GM12801 (cell line): ENCODE results near the gene GSN.

Experiments used
- TF ChIP-seq, protein P1 (sequence below): IDR thresholded peaks from one replicate; pipeline ENCODE4 v1.5.1; 2011; ENCODE audit warnings: control low read depth; ENCODE audit not compliant: insufficient read length; ENCODE audit errors: extremely low read depth

Gene GSN

DNA sequence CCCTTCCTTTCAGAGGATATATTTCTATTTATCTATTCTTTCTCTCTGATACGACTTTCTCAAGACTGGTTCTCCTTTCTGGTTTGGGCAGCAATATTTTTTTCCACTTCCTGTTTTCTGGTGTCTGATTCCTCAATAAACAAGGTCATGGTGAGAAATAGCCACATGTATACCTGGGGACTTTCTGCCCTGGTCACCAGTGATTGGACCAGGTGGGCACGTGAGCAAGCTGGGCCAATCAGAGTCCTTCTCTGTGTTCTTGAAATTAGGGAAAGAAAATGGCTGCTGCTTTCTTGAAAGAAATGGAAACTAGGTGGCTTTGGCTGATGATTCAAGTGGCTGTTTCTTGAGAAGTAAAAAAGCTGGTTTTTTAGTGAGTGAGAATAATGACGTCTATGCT lies 18.4 kb upstream of the GSN start:
- TF ChIP-seq, protein P1, sequence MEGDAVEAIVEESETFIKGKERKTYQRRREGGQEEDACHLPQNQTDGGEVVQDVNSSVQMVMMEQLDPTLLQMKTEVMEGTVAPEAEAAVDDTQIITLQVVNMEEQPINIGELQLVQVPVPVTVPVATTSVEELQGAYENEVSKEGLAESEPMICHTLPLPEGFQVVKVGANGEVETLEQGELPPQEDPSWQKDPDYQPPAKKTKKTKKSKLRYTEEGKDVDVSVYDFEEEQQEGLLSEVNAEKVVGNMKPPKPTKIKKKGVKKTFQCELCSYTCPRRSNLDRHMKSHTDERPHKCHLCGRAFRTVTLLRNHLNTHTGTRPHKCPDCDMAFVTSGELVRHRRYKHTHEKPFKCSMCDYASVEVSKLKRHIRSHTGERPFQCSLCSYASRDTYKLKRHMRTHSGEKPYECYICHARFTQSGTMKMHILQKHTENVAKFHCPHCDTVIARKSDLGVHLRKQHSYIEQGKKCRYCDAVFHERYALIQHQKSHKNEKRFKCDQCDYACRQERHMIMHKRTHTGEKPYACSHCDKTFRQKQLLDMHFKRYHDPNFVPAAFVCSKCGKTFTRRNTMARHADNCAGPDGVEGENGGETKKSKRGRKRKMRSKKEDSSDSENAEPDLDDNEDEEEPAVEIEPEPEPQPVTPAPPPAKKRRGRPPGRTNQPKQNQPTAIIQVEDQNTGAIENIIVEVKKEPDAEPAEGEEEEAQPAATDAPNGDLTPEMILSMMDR = no peak

- TF ChIP-seq, protein P1 = no peak
Observed at GRCh38 chr9:121252104-121252851, 15.7 kb upstream of the GSN start.

DNA sequence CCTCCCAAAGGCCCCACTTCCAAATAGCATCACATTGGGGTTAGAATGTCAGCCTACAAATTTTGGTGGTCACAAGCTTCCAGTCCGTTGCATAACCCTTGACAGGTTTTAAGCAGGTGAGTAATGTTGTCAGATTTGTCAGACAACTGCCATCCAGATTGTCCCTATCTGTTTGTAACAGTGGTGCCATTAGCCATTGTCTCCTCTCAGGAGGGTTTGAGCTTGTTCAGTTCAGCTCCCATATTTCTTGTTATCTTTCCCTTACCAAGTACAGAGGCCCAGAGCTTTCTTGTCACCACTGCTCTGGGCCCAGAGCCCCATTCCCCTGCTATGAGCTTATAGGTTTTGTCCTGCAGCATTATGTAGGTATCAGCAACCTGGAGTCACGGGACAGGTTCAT lies 14.8 kb upstream of the GSN start:
- TF ChIP-seq, protein P1 = no peak

DNA sequence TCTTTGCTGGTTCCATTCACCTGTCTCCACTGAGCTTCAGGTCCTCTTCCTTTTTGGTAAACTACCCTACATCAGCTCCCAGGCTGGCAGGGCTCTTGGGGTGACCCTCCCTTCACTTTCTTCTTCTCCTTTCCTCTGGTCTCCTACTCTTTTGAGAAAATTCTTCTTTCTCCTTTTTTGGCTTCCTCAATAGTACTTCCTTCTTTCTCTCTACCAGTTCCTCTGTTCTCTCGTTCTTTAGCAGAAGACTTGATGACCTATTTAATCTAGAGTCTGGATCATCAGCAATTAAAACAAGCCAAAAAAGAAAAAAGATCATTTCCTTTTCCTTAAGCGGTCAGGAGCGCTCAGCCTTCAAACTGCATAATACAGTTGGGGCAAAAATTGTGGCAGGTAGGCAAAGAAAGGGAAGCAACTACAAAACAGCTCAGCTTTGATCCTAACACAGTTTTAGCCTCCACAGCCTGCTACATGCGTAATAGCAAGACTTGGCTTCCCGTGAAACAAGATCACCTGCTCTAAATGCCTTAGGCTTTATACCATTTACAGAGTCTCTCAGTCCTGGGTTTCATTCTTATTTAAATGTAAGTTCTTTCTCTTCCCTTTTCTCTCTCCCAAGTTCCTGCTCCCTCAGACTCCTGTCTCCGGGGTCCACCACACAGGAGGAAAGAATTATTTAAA lies 14.0 kb upstream of the GSN start:
- TF ChIP-seq, protein P1 = no peak

GRCh38 chr9:121259498-121259897 lies 8.5 kb upstream of the GSN start:
- TF ChIP-seq, protein P1 = no peak

GRCh38 chr9:121259935-121260334 lies 8.0 kb upstream of the GSN start:
- TF ChIP-seq, protein P1 = no peak

DNA sequence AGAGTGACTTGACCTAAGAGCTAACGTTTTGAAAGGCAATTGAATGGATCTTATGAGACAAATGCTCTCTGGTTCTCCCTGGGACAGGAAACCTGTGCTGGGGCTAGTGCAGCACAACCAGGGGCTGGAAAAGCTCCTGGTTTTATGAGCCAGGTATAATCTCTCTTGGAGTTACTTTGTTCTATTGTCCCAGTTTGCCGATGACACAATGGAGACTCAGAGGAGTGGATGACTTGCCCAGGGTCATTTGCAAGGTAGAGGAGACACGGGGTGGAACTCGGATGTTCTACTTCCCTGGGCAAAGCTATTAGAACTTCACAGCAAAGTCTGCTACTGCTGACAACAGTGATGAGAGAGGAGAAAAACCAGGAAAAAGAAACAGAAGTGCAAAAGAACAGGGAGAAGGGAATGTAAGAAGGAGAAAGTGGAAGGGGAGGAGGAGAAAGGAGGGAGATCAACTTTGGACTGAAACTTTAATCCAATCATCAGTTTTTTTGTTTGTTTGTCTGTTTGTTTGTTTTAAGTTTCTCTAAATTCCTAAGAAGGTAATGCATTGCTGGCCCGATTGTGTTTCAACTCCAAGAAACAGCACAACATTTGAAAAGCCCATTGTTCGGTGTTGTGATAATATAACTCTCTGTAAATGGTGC lies 7.4 kb upstream of the GSN start:
- TF ChIP-seq, protein P1 = no peak
